ENCODE results near the gene MCEMP1.

Gene MCEMP1

GRCh38 chr19:7725791-7726190, 48.9 kb downstream of the MCEMP1 start:
- no peak for DNase-seq (ENCODE audit: low read depth in 1 of 2, low spot score in 1 of 2)

DNA sequence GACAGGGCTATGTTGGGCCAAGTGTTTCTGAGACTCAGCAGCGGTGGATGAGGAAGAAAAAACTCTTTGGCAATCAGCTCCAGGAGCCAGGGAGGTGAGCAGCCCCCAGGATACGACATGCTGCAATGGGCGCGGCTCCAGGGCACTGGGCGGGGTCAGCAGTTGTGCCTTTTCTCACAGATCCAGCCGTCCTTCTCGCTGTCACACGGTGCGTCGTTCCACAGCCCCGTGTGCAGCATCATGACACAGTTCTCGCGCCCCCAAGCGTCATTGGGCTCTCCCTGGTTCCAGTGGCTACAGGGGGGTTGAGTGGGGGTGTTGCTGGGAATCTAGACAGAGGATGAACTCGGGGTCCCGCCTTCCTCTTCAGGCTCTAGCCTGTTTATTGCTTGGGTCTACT, 52.3 kb downstream of the MCEMP1 start:
- no peak for DNase-seq (ENCODE audit: low read depth in 1 of 2, low spot score in 1 of 2)

Measured in activated CD4-positive, alpha-beta T cell treated with anti-CD3 and anti-CD28 coated beads, Interleukin-2, amount 50 U/mL, for 24 hours (primary cell).